Activated naive CD8-positive, alpha-beta T cell treated with anti-CD3 and anti-CD28 coated beads for 36 hours (primary cell): ENCODE data around the gene SUCLG2. TPM values are rescaled to one million over a fixed set of nuclear protein-coding genes. Genes with fewer than 3 reads are reported as not detected.

Experiments used
- DNase-seq: peaks from one replicate; pipeline ENCODE4 v3.0.0; 2021
- H3K27ac Mint-ChIP-seq: one replicate; pipeline ENCODE4 v1.8.0; 2022; ENCODE audit warnings: mild to moderate bottlenecking, moderate library complexity, mixed read lengths
- H3K27me3 Mint-ChIP-seq: one replicate; pipeline ENCODE4 v1.8.0; 2022; ENCODE audit warnings: mild to moderate bottlenecking, mixed read lengths
- H3K36me3 Mint-ChIP-seq: one replicate; pipeline ENCODE4 v1.8.0; 2021; ENCODE audit warnings: mild to moderate bottlenecking, mixed read lengths
- H3K4me1 Mint-ChIP-seq: one replicate; pipeline ENCODE4 v1.8.0; 2021; ENCODE audit warnings: mixed read lengths
- H3K4me3 Mint-ChIP-seq: one replicate; pipeline ENCODE4 v1.8.0; 2022; ENCODE audit warnings: mild to moderate bottlenecking, moderate library complexity, mixed read lengths
- H3K9me3 Mint-ChIP-seq: one replicate; pipeline ENCODE4 v1.8.0; 2022; ENCODE audit warnings: mixed read lengths
- total RNA-seq, 2 experiments: library from RNA; stranded (reverse); gene quantifications; one replicate each; pipeline ENCODE4 v1.2.3, GENCODE V29; 2021

SUCLG2 gene
- total RNA-seq, 2 experiments from 2014 or later: 64.2 to 65.4 TPM

GRCh38 chr3:67468511-67468910, 185.9 kb downstream of the SUCLG2 start:
- H3K4me1 Mint-ChIP-seq: peaks cover 10% of the 10 kb centered on the region
- no peak for DNase-seq
- no peak overlapping the region for H3K4me3 Mint-ChIP-seq
- peaks cover 40% of the 10 kb centered on the region for H3K36me3 Mint-ChIP-seq
- no peaks in the 10 kb centered on the region for H3K9me3 Mint-ChIP-seq
- H3K27me3 Mint-ChIP-seq: no peaks in the 10 kb centered on the region
- no peak overlapping the region for H3K27ac Mint-ChIP-seq

- Mint-ChIP-seq H3K36me3 (peaks cover 40% of the 10 kb centered on the region), H3K4me3 (no peak overlapping the region), H3K27ac (no peak overlapping the region), H3K27me3 (no peaks in the 10 kb centered on the region), H3K4me1 (peaks cover 21% of the 10 kb centered on the region), H3K9me3 (no peaks in the 10 kb centered on the region)
- DNase-seq: no peak
Measured at GRCh38 chr3:67463656-67464055, 190.8 kb downstream of the SUCLG2 start.

- no peak overlapping the region for H3K4me3 Mint-ChIP-seq
- no peaks in the 10 kb centered on the region for H3K27me3 Mint-ChIP-seq
- no peaks in the 10 kb centered on the region for H3K9me3 Mint-ChIP-seq
- DNase-seq: no peak
- H3K27ac Mint-ChIP-seq: no peak overlapping the region
- peaks cover 38% of the 10 kb centered on the region for H3K36me3 Mint-ChIP-seq
- H3K4me1 Mint-ChIP-seq: peaks cover 23% of the 10 kb centered on the region
Measured at GRCh38 chr3:67462187-67462586, 192.2 kb downstream of the SUCLG2 start.

GRCh38 chr3:67461667-67462142, 192.7 kb downstream of the SUCLG2 start:
- no peaks in the 10 kb centered on the region for H3K27me3 Mint-ChIP-seq
- H3K36me3 Mint-ChIP-seq: peaks cover 35% of the 10 kb centered on the region
- H3K9me3 Mint-ChIP-seq: no peaks in the 10 kb centered on the region
- no peak overlapping the region for H3K27ac Mint-ChIP-seq
- peaks cover 23% of the 10 kb centered on the region for H3K4me1 Mint-ChIP-seq
- H3K4me3 Mint-ChIP-seq: no peak overlapping the region
- no peak for DNase-seq

- H3K27ac Mint-ChIP-seq: no peak overlapping the region
- H3K36me3 Mint-ChIP-seq: peaks cover 39% of the 10 kb centered on the region
Measured at GRCh38 chr3:67460841-67461510, 193.4 kb downstream of the SUCLG2 start.

GRCh38 chr3:67459796-67460195, 194.6 kb downstream of the SUCLG2 start:
- DNase-seq: no peak
- no peaks in the 10 kb centered on the region for H3K9me3 Mint-ChIP-seq
- peaks cover 19% of the 10 kb centered on the region for H3K4me1 Mint-ChIP-seq
- H3K27ac Mint-ChIP-seq: no peak overlapping the region
- no peak overlapping the region for H3K4me3 Mint-ChIP-seq
- no peaks in the 10 kb centered on the region for H3K27me3 Mint-ChIP-seq
- H3K36me3 Mint-ChIP-seq: peaks cover 42% of the 10 kb centered on the region

More at GRCh38 chr3:67460841-67461510, 193.4 kb downstream of the SUCLG2 start:
- no peak for DNase-seq
- Mint-ChIP-seq H3K4me1 (peaks cover 23% of the 10 kb centered on the region), H3K4me3 (no peak overlapping the region), H3K27me3 (no peaks in the 10 kb centered on the region), H3K9me3 (no peaks in the 10 kb centered on the region)

- DNase-seq: no peak
- Mint-ChIP-seq H3K4me3 (no peak overlapping the region), H3K27ac (no peak overlapping the region), H3K27me3 (no peaks in the 10 kb centered on the region), H3K9me3 (no peaks in the 10 kb centered on the region), H3K36me3 (peaks cover 40% of the 10 kb centered on the region), H3K4me1 (peaks cover 17% of the 10 kb centered on the region)
Measured at GRCh38 chr3:67458896-67459530, 195.4 kb downstream of the SUCLG2 start.

GRCh38 chr3:67458408-67458807, 196.0 kb downstream of the SUCLG2 start:
- peaks cover 15% of the 10 kb centered on the region for H3K4me1 Mint-ChIP-seq
- H3K27ac Mint-ChIP-seq: peak overlapping the region; percentile 9
- DNase-seq: no peak
- no peak overlapping the region for H3K4me3 Mint-ChIP-seq
- H3K27me3 Mint-ChIP-seq: no peaks in the 10 kb centered on the region
- peaks cover 41% of the 10 kb centered on the region for H3K36me3 Mint-ChIP-seq
- no peaks in the 10 kb centered on the region for H3K9me3 Mint-ChIP-seq

- DNase-seq: no peak
- Mint-ChIP-seq H3K27ac (no peak overlapping the region), H3K4me1 (peaks cover 2% of the 10 kb centered on the region), H3K4me3 (no peak overlapping the region), H3K27me3 (no peaks in the 10 kb centered on the region), H3K36me3 (peaks cover 28% of the 10 kb centered on the region), H3K9me3 (no peaks in the 10 kb centered on the region)
Measured at GRCh38 chr3:67453628-67454027, 200.8 kb downstream of the SUCLG2 start.

- Mint-ChIP-seq H3K4me3 (no peak overlapping the region), H3K27me3 (no peaks in the 10 kb centered on the region), H3K36me3 (peaks cover 9% of the 10 kb centered on the region), H3K9me3 (no peaks in the 10 kb centered on the region), H3K27ac (no peak overlapping the region), H3K4me1 (no peaks in the 10 kb centered on the region)
- no peak for DNase-seq
Measured at GRCh38 chr3:67450153-67450552, 204.3 kb downstream of the SUCLG2 start.

- H3K9me3 Mint-ChIP-seq: peaks cover 4% of the 10 kb centered on the region
- no peaks in the 10 kb centered on the region for H3K27me3 Mint-ChIP-seq
- no peak overlapping the region for H3K4me3 Mint-ChIP-seq
- no peak overlapping the region for H3K27ac Mint-ChIP-seq
- H3K4me1 Mint-ChIP-seq: no peaks in the 10 kb centered on the region
- peaks cover 5% of the 10 kb centered on the region for H3K36me3 Mint-ChIP-seq
- DNase-seq: no peak
Measured at GRCh38 chr3:67447393-67447792, 207.0 kb downstream of the SUCLG2 start.

- DNase-seq: no peak
- Mint-ChIP-seq H3K9me3 (peaks cover 7% of the 10 kb centered on the region), H3K36me3 (peaks cover 59% of the 10 kb centered on the region), H3K4me1 (peaks cover 11% of the 10 kb centered on the region), H3K27ac (no peak overlapping the region), H3K4me3 (no peak overlapping the region), H3K27me3 (no peaks in the 10 kb centered on the region)
Measured at GRCh38 chr3:67437789-67438188, 216.6 kb downstream of the SUCLG2 start.

- H3K4me3 Mint-ChIP-seq: no peak overlapping the region
- no peaks in the 10 kb centered on the region for H3K27me3 Mint-ChIP-seq
- peaks cover 9% of the 10 kb centered on the region for H3K9me3 Mint-ChIP-seq
- peaks cover 11% of the 10 kb centered on the region for H3K4me1 Mint-ChIP-seq
- peaks cover 60% of the 10 kb centered on the region for H3K36me3 Mint-ChIP-seq
- no peak for DNase-seq
- no peak overlapping the region for H3K27ac Mint-ChIP-seq
Measured at GRCh38 chr3:67437090-67437489, 217.3 kb downstream of the SUCLG2 start.

GRCh38 chr3:67433109-67433508, 221.3 kb downstream of the SUCLG2 start:
- H3K27me3 Mint-ChIP-seq: no peaks in the 10 kb centered on the region
- peaks cover 24% of the 10 kb centered on the region for H3K9me3 Mint-ChIP-seq
- peaks cover 3% of the 10 kb centered on the region for H3K4me1 Mint-ChIP-seq
- no peak overlapping the region for H3K27ac Mint-ChIP-seq
- no peak for DNase-seq
- H3K36me3 Mint-ChIP-seq: peaks cover 60% of the 10 kb centered on the region
- H3K4me3 Mint-ChIP-seq: no peak overlapping the region

- Mint-ChIP-seq H3K27me3 (no peaks in the 10 kb centered on the region), H3K4me1 (no peaks in the 10 kb centered on the region), H3K9me3 (peaks cover 24% of the 10 kb centered on the region), H3K4me3 (no peak overlapping the region), H3K27ac (no peak overlapping the region), H3K36me3 (peaks cover 63% of the 10 kb centered on the region)
- DNase-seq: no peak
Measured at GRCh38 chr3:67431887-67432286, 222.5 kb downstream of the SUCLG2 start.

- no peak overlapping the region for H3K4me3 Mint-ChIP-seq
- H3K27ac Mint-ChIP-seq: no peak overlapping the region
- no peaks in the 10 kb centered on the region for H3K27me3 Mint-ChIP-seq
- no peaks in the 10 kb centered on the region for H3K4me1 Mint-ChIP-seq
- H3K9me3 Mint-ChIP-seq: peaks cover 23% of the 10 kb centered on the region
- H3K36me3 Mint-ChIP-seq: peaks cover 83% of the 10 kb centered on the region
- DNase-seq: no peak
Measured at GRCh38 chr3:67423722-67424121, 230.7 kb downstream of the SUCLG2 start.
